HEK293 (cell line): ENCODE measurements around the gene MLEC.

Source experiments
- CTCF ChIP-seq: fragments of 450-650 bp; formaldehyde crosslinking; IDR thresholded peaks from 2 replicates; pipeline ENCODE4 v1.5.1; 2016; ENCODE audit warnings: missing biosample characterization, missing genetic modification characterization
- FEZF1 ChIP-seq: fragments of 450-650 bp; formaldehyde crosslinking; IDR thresholded peaks from 2 replicates; pipeline ENCODE4 v1.5.1; 2016; ENCODE audit warnings: missing biosample characterization, missing genetic modification characterization
- HOXD13 ChIP-seq: sonication (generic); formaldehyde crosslinking; IDR thresholded peaks from 2 replicates; pipeline ENCODE4 v1.8.0; 2022; ENCODE audit warnings: missing genetic modification reagents, borderline replicate concordance
- KLF1 ChIP-seq: fragments of 450-650 bp; formaldehyde crosslinking; IDR thresholded peaks from 2 replicates; pipeline ENCODE4 v1.5.1; 2016; ENCODE audit warnings: missing biosample characterization, missing genetic modification characterization
- KLF9 ChIP-seq: fragments of 450-650 bp; formaldehyde crosslinking; IDR thresholded peaks from 2 replicates; pipeline ENCODE4 v1.5.1; 2016; ENCODE audit warnings: missing biosample characterization, missing genetic modification characterization, low read depth
- PATZ1 ChIP-seq: fragments of 450-650 bp; formaldehyde crosslinking; IDR thresholded peaks from 2 replicates; pipeline ENCODE4 v1.5.1; 2016; ENCODE audit warnings: missing biosample characterization, missing genetic modification characterization
- RBAK ChIP-seq: fragments of 450-650 bp; formaldehyde crosslinking; IDR thresholded peaks from 2 replicates; pipeline ENCODE4 v1.5.1; 2016; ENCODE audit warnings: missing biosample characterization, missing genetic modification characterization
- WT1 ChIP-seq: fragments of 450-650 bp; formaldehyde crosslinking; IDR thresholded peaks from 2 replicates; pipeline ENCODE4 v1.5.1; 2016; ENCODE audit warnings: missing biosample characterization, missing genetic modification characterization
- ZBTB48 ChIP-seq: fragments of 450-650 bp; formaldehyde crosslinking; IDR thresholded peaks from 2 replicates; pipeline ENCODE4 v1.5.1; 2016; ENCODE audit warnings: missing biosample characterization, missing genetic modification characterization
- ZBTB8A ChIP-seq: fragments of 450-650 bp; formaldehyde crosslinking; IDR thresholded peaks from 2 replicates; pipeline ENCODE4 v1.5.1; 2016; ENCODE audit warnings: missing biosample characterization, missing genetic modification characterization
- ZNF16 ChIP-seq: fragments of 450-650 bp; formaldehyde crosslinking; IDR thresholded peaks from 2 replicates; pipeline ENCODE4 v1.5.1; 2016; ENCODE audit warnings: low read depth, missing biosample characterization, missing genetic modification characterization
- ZNF174 ChIP-seq: fragments of 450-650 bp; formaldehyde crosslinking; IDR thresholded peaks from 2 replicates; pipeline ENCODE4 v1.5.0; 2017; ENCODE audit warnings: missing biosample characterization, mild to moderate bottlenecking, missing genetic modification characterization
- ZNF2 ChIP-seq: fragments of 450-650 bp; formaldehyde crosslinking; IDR thresholded peaks from 2 replicates; pipeline ENCODE4 v1.5.1; 2016; ENCODE audit warnings: missing biosample characterization, missing genetic modification characterization
- ZNF23 ChIP-seq: fragments of 450-650 bp; formaldehyde crosslinking; IDR thresholded peaks from 2 replicates; pipeline ENCODE4 v1.5.1; 2016; ENCODE audit warnings: missing biosample characterization, missing genetic modification characterization, borderline replicate concordance
- ZNF350 ChIP-seq: fragments of 450-650 bp; formaldehyde crosslinking; IDR thresholded peaks from 2 replicates; pipeline ENCODE4 v1.5.0; 2017; ENCODE audit warnings: missing biosample characterization, mild to moderate bottlenecking, missing genetic modification characterization
- ZNF558 ChIP-seq: fragments of 450-650 bp; formaldehyde crosslinking; IDR thresholded peaks from 2 replicates; pipeline ENCODE4 v1.5.1; 2016; ENCODE audit warnings: missing biosample characterization, missing genetic modification characterization
- ZNF621 ChIP-seq: fragments of 450-650 bp; formaldehyde crosslinking; IDR thresholded peaks from 2 replicates; pipeline ENCODE4 v1.5.1; 2017; ENCODE audit warnings: missing biosample characterization, missing genetic modification characterization
- ZNF830 ChIP-seq: fragments of 450-650 bp; IDR thresholded peaks from 2 replicates; pipeline ENCODE4 v1.5.0; 2018; ENCODE audit warnings: missing biosample characterization, missing genetic modification characterization, low read depth, mild to moderate bottlenecking, moderate library complexity
- ZSCAN23 ChIP-seq: fragments of 450-650 bp; formaldehyde crosslinking; IDR thresholded peaks from 2 replicates; pipeline ENCODE4 v1.5.1; 2016; ENCODE audit warnings: missing biosample characterization, missing genetic modification characterization
- TF ChIP-seq, protein P1 (sequence below): fragments of 450-650 bp; formaldehyde crosslinking; IDR thresholded peaks from 2 replicates; pipeline ENCODE4 v1.5.1; 2016; ENCODE audit warnings: missing biosample characterization, missing genetic modification characterization
- TF ChIP-seq, protein P2 (sequence below): fragments of 450-650 bp; formaldehyde crosslinking; IDR thresholded peaks from 2 replicates; pipeline ENCODE4 v1.5.1; 2016; ENCODE audit warnings: missing biosample characterization, missing genetic modification characterization
- TF ChIP-seq, protein P3 (sequence below): fragments of 450-650 bp; formaldehyde crosslinking; IDR thresholded peaks from 2 replicates; pipeline ENCODE4 v1.5.1; 2016; ENCODE audit warnings: missing biosample characterization, missing genetic modification characterization
- TF ChIP-seq, protein P4 (sequence below): fragments of 450-650 bp; formaldehyde crosslinking; IDR thresholded peaks from 2 replicates; pipeline ENCODE4 v1.5.1; 2017; ENCODE audit warnings: missing biosample characterization, missing genetic modification characterization
- TF ChIP-seq, protein P5 (sequence below): fragments of 450-650 bp; formaldehyde crosslinking; IDR thresholded peaks from 2 replicates; pipeline ENCODE4 v1.5.1; 2017; ENCODE audit warnings: missing biosample characterization, missing genetic modification characterization

The MLEC gene

GRCh38 chr12:120639771-120640721, 46.9 kb upstream of the MLEC start, which contains the start of gene CABP1 (continued):
- TF ChIP-seq, protein P1, sequence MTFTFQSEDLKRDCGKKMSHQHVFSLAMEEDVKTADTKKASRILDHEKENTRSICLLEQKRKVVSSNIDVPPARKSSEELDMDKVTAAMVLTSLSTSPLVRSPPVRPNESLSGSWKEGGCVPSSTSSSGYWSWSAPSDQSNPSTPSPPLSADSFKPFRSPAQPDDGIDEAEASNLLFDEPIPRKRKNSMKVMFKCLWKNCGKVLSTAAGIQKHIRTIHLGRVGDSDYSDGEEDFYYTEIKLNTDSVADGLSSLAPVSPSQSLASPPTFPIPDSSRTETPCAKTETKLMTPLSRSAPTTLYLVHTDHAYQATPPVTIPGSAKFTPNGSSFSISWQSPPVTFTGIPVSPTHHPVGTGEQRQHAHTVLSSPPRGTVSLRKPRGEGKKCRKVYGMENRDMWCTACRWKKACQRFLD = no peak
- TF ChIP-seq ZNF2 (0 out of 2 replicates have a peak, but pooled peaks have one; percentile 35), KLF1 (0 out of 2 replicates have a peak, but pooled peaks have one; percentile 32), ZNF16 (tag by site-specific recombination) (no peak), ZNF350 (tag by site-specific recombination) (no peak), HOXD13 (CRISPR knock-in tag) (no peak), ZNF621 (no peak), ZBTB48 (peak; percentile 79), ZSCAN23 (tag by site-specific recombination) (no peak), PATZ1 (peak; percentile 71), FEZF1 (no peak), RBAK (tag by site-specific recombination) (no peak), KLF9 (tag by site-specific recombination) (peak; percentile 67; the same call in 1 of the 2 replicates), ZNF174 (tag by site-specific recombination) (no peak), ZBTB8A (tag by site-specific recombination) (0 out of 2 replicates have a peak, but pooled peaks have one; percentile 37), ZNF830 (no peak), WT1 (tag by site-specific recombination) (0 out of 2 replicates have a peak, but pooled peaks have one; percentile 15), CTCF (tag by site-specific recombination) (peak; percentile 36; the same call in 1 of the 2 replicates), ZNF558 (no peak), ZNF23 (tag by site-specific recombination) (no peak)
- TF ChIP-seq, protein P2, sequence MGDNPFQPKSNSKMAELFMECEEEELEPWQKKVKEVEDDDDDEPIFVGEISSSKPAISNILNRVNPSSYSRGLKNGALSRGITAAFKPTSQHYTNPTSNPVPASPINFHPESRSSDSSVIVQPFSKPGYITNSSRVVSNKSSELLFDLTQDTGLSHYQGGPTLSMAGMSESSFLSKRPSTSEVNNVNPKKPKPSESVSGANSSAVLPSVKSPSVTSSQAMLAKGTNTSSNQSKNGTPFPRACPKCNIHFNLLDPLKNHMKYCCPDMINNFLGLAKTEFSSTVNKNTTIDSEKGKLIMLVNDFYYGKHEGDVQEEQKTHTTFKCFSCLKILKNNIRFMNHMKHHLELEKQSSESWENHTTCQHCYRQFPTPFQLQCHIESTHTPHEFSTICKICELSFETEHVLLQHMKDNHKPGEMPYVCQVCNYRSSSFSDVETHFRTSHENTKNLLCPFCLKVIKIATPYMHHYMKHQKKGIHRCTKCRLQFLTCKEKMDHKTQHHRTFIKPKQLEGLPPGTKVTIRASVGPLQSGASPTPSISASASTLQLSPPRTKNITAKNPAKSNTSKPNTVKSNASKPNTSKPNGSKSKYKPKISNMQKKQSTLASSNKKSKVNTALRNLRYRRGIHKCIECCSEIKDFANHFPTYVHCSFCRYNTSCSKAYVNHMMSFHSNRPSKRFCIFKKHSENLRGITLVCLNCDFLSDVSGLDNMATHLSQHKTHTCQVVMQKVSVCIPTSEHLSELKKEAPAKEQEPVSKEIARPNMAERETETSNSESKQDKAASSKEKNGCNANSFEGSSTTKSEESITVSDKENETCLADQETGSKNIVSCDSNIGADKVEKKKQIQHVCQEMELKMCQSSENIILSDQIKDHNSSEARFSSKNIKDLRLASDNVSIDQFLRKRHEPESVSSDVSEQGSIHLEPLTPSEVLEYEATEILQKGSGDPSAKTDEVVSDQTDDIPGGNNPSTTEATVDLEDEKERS = no peak
- TF ChIP-seq, protein P3, sequence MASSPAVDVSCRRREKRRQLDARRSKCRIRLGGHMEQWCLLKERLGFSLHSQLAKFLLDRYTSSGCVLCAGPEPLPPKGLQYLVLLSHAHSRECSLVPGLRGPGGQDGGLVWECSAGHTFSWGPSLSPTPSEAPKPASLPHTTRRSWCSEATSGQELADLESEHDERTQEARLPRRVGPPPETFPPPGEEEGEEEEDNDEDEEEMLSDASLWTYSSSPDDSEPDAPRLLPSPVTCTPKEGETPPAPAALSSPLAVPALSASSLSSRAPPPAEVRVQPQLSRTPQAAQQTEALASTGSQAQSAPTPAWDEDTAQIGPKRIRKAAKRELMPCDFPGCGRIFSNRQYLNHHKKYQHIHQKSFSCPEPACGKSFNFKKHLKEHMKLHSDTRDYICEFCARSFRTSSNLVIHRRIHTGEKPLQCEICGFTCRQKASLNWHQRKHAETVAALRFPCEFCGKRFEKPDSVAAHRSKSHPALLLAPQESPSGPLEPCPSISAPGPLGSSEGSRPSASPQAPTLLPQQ (tag by site-specific recombination) = peak; percentile 58; the same call in 1 of the 2 replicates
- TF ChIP-seq, protein P4, sequence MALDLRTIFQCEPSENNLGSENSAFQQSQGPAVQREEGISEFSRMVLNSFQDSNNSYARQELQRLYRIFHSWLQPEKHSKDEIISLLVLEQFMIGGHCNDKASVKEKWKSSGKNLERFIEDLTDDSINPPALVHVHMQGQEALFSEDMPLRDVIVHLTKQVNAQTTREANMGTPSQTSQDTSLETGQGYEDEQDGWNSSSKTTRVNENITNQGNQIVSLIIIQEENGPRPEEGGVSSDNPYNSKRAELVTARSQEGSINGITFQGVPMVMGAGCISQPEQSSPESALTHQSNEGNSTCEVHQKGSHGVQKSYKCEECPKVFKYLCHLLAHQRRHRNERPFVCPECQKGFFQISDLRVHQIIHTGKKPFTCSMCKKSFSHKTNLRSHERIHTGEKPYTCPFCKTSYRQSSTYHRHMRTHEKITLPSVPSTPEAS (tag by site-specific recombination) = no peak
- TF ChIP-seq, protein P5, sequence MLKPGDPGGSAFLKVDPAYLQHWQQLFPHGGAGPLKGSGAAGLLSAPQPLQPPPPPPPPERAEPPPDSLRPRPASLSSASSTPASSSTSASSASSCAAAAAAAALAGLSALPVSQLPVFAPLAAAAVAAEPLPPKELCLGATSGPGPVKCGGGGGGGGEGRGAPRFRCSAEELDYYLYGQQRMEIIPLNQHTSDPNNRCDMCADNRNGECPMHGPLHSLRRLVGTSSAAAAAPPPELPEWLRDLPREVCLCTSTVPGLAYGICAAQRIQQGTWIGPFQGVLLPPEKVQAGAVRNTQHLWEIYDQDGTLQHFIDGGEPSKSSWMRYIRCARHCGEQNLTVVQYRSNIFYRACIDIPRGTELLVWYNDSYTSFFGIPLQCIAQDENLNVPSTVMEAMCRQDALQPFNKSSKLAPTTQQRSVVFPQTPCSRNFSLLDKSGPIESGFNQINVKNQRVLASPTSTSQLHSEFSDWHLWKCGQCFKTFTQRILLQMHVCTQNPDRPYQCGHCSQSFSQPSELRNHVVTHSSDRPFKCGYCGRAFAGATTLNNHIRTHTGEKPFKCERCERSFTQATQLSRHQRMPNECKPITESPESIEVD (tag by site-specific recombination) = no peak
